SKM-1 treated with dmso at 0.1 percent for 144 hours (cell line): ENCODE measurements around the gene AP5Z1.

Experiments
- DNase-seq: peaks from one replicate; lab custom pipeline; 2025; ENCODE audit not compliant: unreplicated experiment; lab: John Stamatoyannopoulos, UW

Gene AP5Z1, protein sequence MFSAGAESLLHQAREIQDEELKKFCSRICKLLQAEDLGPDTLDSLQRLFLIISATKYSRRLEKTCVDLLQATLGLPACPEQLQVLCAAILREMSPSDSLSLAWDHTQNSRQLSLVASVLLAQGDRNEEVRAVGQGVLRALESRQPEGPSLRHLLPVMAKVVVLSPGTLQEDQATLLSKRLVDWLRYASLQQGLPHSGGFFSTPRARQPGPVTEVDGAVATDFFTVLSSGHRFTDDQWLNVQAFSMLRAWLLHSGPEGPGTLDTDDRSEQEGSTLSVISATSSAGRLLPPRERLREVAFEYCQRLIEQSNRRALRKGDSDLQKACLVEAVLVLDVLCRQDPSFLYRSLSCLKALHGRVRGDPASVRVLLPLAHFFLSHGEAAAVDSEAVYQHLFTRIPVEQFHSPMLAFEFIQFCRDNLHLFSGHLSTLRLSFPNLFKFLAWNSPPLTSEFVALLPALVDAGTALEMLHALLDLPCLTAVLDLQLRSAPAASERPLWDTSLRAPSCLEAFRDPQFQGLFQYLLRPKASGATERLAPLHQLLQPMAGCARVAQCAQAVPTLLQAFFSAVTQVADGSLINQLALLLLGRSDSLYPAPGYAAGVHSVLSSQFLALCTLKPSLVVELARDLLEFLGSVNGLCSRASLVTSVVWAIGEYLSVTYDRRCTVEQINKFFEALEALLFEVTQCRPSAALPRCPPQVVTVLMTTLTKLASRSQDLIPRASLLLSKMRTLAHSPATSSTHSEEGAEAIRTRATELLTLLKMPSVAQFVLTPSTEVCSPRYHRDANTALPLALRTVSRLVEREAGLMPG

GRCh38 chr7:4775250-4775847, at the start of gene AP5Z1:
Gene AP5Z1 (plus strand): TSS chr7:4775623. CDS start chr7:4775716, 93 bp downstream.
- DNase-seq: peak; percentile 88

DNA sequence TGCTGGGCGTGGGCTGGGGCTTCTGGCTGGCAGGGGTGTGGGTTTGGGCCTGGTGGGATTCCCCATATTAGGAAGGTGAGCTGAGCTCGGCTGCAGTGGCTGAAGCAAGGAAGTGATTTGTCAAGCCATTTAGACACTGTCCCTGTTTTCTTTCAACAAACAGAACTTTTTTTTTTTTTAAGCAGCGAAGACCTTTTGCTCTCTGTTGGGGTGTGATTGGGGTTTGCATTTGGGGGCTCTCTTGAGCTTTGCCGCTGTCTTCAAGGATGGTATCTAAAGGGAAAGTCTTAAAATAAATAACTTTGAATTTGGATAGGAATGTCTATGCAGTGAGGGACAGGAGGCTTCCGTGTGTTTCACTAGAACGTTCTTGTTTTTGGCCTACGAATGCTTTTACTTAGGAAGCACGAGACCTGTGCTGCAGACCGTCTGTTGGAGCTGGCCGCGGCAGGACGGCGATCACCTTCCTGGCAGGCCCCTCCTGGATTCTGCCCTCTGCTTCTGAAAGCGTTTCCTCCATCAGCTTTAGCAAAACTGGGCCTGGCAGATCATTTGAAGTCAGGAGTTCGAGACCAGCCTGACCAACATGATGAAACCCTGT, 49.5 kb upstream of the AP5Z1 start:
- DNase-seq: no peak

GRCh38 chr7:4726566-4726965, 48.9 kb upstream of the AP5Z1 start:
- no peak for DNase-seq

- no peak for DNase-seq
These were observed 47.3 kb upstream of the AP5Z1 start for GRCh38 chr7:4727914-4728705.

DNA sequence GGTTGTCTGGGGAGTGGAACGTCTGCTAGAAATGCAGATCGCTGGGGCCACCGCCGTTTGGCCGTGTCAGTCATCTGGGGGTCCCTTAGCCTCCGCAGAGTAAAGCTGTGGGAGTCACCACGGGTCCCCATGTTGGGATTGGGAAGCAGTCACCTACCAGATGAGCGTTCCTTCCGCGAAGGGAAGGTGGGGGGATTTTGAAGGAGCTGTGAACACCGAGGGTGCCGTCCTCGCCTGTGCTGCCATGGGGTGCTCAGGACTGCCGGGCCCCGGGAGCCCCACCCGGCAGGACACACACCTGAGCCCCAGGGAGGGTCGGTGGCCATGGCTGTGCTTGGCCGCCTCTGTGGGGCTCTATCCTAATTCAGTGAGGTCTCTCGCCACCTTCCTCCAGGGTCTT, 46.2 kb upstream of the AP5Z1 start:
- no peak for DNase-seq

DNA sequence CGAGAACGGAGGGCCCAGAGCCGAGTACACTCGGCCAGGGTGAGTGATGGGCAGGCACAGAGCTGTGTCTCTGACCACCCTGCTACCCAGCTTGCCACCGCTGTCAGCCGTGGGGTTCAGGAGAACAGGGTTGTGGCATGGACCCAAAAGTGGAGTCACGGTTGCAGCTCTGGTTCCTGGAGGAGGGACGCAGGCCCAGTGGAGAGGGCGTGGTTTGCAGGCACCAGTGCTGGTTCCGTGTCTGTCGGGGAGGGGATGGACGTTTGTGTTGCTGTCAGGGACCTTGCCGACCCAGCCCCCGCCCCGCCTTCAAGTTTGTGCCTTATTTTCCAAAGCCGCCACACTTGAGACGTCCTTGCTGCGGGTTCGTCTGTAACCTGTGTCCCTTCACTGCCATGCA, 45.1 kb upstream of the AP5Z1 start:
- no peak for DNase-seq

- no peak for DNase-seq
These were observed 44.5 kb upstream of the AP5Z1 start for GRCh38 chr7:4730971-4731370.

DNA sequence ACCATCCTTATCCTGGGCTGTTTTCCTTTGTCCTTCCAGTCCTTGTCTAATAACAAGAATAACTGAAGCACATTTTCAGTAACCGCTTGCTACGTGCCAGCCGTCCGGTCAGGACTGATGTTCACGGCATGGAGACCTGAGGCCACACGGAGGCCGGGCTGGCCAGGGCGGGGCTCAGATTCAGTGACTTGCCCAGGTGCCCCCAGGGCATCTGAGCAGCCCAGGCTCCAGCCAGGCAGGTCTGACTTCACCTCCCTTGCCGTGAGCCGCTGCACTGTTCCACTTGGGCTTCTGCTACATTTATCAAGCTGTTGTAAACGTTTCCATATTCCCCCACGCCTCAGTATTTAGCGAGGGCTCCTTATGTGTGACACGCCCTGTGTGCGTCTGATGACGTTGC, 43.6 kb upstream of the AP5Z1 start:
- DNase-seq: no peak

DNA sequence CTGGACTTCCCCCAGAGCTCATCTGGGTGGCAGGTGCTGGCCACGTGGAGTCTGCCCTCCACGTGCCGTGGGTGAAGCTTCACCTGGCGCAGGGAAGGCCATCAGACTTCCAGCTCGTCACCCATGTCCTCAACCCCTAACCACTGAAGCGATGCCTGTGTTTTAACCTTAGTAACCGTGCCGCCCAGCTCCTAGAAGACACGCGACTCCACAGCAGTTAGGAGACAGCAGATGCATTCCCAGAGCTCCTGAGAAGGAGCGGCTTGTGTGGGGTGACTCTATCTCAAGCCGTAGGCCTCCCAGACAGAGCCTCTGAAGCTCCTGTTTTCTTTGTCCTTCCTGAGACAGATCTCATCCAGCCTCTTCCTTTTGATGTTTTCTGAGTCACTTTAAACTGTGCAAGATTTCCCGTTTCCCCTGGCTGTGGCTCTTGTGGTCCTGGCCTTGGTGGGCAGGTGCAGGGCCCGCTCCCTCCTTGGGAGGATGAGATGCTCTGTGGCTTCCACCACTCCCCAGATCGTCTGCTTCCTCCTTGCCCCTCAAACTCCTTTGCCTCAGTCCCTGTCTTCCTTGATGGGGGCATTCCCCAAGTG, 41.4 kb upstream of the AP5Z1 start:
- DNase-seq: no peak

DNA sequence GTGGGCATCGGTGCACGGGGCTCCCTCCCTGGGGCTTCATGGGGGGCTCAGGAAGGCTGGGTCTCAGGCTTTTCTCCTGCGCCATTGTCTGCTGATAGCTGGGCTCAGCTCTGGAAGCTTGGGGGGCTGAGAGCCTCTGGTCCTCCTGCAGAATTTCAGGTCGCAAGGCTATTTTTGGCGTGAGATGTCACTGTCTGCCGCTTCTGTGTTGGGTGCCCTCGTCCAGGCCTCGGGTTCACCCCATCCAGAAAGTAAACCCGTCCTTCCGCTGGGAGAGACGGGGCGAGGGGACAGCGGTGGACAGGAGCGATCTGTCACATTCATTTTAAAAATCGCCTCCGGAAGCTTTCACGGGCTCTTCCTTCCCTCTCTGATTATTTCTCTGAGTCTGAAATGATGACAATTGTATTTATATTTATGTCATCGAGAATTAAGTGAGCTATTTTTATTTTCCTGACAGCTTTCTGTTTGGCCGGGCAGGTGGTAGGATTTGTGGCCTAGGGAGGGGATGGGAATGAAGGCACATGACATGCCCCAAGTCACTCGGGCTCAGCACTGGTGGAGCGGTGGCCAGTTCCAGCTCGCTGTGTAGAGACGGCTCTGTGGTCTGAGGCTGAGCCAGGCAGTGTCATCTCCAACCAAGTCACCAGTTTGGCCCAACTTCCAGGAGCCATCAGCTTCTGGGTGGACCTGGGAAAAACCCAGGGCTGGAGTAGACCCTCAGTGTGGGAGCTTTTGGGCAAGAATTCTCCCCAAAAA, 40.7 kb upstream of the AP5Z1 start:
- no peak for DNase-seq

GRCh38 chr7:4737300-4737699, 38.1 kb upstream of the AP5Z1 start:
- no peak for DNase-seq

DNA sequence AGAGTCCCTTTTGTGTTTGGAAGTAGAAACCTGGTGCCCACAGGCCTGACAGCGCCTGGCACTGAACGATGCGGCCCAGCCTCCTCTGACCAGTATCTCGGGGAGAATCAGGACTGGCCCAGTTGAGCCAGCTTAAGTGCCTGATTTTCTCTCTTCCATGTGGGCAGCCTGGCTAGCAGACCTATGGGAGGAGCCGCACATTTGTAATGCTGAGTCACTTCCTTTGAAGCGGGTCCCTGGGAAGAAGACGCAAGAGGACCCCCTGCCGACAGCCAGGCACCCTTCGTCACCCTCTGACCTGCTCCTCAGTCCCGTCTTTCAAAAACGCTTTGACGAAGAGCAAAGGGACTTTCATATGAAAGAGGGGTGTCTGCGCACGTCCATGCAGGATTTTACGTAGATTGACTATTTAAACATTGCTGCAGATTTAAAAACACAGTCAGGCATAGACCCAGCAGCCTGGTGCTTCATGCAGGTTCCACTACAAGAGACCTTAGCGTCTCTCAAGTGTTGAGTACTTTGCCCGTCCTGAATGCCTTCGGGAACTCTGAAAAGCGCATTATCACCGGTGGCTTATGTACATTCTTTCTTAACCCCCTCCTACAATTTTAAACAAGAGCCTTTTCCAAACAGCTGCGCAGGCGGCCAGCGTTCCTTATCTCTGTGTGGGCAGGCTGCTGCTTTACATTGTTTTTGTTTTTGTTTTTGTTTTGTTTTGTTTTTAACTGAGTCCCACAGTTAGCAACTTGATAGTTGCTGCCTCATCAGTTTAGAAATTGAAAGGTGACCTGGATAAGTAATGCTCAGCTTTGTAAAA, 36.5 kb upstream of the AP5Z1 start:
- no peak for DNase-seq

DNA sequence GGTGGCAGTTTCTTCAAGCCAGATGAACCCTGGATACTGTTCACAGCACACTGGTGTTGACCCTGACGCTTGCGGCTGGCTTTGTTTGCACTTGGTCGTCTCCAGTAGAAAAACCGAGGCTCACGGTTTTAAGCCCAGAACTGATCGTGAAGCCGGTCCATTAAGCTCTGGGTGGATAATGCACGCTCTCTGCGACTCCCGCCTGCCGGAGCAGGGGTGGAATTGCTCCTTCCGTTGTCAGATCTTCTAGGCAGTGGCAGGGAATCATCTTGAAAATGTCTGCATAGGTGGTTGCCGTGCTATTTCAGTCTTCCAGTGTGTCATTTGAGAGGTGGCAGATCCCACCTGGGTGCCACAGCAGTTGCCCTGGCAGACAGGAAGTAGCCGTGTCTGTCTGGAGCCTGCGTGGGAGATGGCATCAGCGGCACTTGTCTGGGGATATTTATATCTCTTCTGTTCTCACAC, 35.9 kb upstream of the AP5Z1 start:
- DNase-seq: no peak

GRCh38 chr7:4740796-4741195, 34.6 kb upstream of the AP5Z1 start:
- no peak for DNase-seq

DNA sequence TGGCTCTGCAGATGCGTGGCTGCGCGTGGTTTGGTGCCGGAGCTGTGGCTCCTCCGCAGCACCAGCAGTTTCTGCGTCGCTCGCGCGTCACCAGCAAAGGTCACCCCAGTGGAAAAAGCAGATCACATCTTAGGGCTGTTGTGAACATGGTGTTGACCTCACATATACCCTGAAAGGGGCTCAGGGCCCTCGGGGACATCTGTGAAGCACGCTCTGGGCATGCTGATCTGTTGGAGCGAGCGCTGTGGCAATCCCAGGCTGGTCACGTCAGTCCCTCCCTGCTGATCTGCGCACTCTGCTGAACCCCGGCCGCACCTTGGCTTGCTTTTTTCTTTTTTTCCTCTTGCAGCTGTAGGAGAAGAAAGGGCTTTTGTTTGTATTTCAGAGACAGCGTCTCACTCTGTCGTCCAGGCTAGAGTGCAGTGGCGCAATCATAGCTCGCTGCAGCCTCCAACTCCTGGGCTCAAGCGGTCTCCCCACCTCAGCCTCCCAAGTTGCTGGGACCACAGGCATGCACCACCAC, 33.3 kb upstream of the AP5Z1 start:
- DNase-seq: no peak

- DNase-seq: no peak
These were observed 32.6 kb upstream of the AP5Z1 start for GRCh38 chr7:4742852-4743251.

GRCh38 chr7:4744391-4745264, 30.8 kb upstream of the AP5Z1 start:
- DNase-seq: no peak
